ENCODE measurements around the gene SLC50A1. TPM values are rescaled to one million over a fixed set of nuclear protein-coding genes. Genes with fewer than 3 reads are reported as not detected.

SLC50A1 gene
- total and polyA plus RNA-seq, 9 of the 15 experiments (the other 6 are each of a cell fraction or from before 2014, with no cell fraction given): 46.5 to 132 (median 91.9) TPM

- TF ChIP-seq SRSF9 (IDR thresholded peaks at IDR 0.05; ENCODE audit: borderline replicate concordance, low read depth, low read length): no peak
- peak; percentile 28; the same call in 1 of the 2 replicates for TF ChIP-seq EP300 (IDR thresholded peaks at IDR 0.05; ENCODE audit: low read length)
- peak; percentile 82 for TF ChIP-seq USF1 (CRISPR knock-in tag; IDR thresholded peaks at IDR 0.05)
- no peak for TF ChIP-seq TEAD2 (tag; IDR thresholded peaks at IDR 0.05)
- TF ChIP-seq NCOA1 (IDR thresholded peaks at IDR 0.05; ENCODE audit: low read depth): no peak; the same call in 1 of the 2 replicates
- 0 out of 4 replicates have a peak, but pooled peaks of 1 of the 2 experiments have one; percentile 26 for TF ChIP-seq HDAC1 (IDR thresholded peaks at IDR 0.05)
- peak; percentile 34; the same call in 1 of the 2 replicates for TF ChIP-seq RB1 (IDR thresholded peaks at IDR 0.05; ENCODE audit: low read depth)
- TF ChIP-seq GTF2E2 (tag; IDR thresholded peaks at IDR 0.05): no peak
- TF ChIP-seq CREB3L1 (IDR thresholded peaks at IDR 0.05; ENCODE audit: borderline replicate concordance, low read depth): peak; percentile 68; the same call in 1 of the 2 replicates
- peak; percentile 90 to 92 for TF ChIP-seq MNT (conservative IDR thresholded peaks at IDR 0.05)
- TF ChIP-seq RFX5 (IDR thresholded peaks at IDR 0.05; ENCODE audit: low read depth, low read length): no peak
- TF ChIP-seq ZBTB43 (CRISPR knock-in tag; IDR thresholded peaks at IDR 0.05): no peak
- peak; percentile 93 to 98 (median 97) for TF ChIP-seq CTCF (IDR thresholded peaks at IDR 0.05 in 2 of 3, conservative IDR thresholded peaks at IDR 0.05 in 1 of 3; ENCODE audit: insufficient read depth in 2 of 3, low read depth in 1 of 3, low read length in 3 of 3)
- no peak for TF ChIP-seq ARID1B (IDR thresholded peaks at IDR 0.05)
Observed at GRCh38 chr1:155091071-155092051, 44.3 kb upstream of the SLC50A1 start (continued).

Measured in K562 (cell line).